ENCODE results near the gene BRCC3.

Gene BRCC3

GRCh38 chrX:155028129-155028528, 43.2 kb upstream of the BRCC3 start:
- DNase-seq (ENCODE audit: low spot score): no peak

GRCh38 chrX:155028877-155029291, 42.4 kb upstream of the BRCC3 start:
- DNase-seq (ENCODE audit: low spot score): no peak
- TF ChIP-seq CTCF (IDR thresholded peaks at IDR 0.05; ENCODE audit: extremely low read depth, missing control alignments): no peak

More at GRCh38 chrX:155028129-155028528, 43.2 kb upstream of the BRCC3 start:
- TF ChIP-seq CTCF (IDR thresholded peaks at IDR 0.05; ENCODE audit: extremely low read depth, missing control alignments): no peak

- TF ChIP-seq CTCF (IDR thresholded peaks at IDR 0.05; ENCODE audit: extremely low read depth, missing control alignments): no peak
Observed at GRCh38 chrX:155031657-155032056, 39.7 kb upstream of the BRCC3 start.

GRCh38 chrX:155035688-155036087, 35.6 kb upstream of the BRCC3 start:
- no peak for TF ChIP-seq CTCF (IDR thresholded peaks at IDR 0.05; ENCODE audit: extremely low read depth, missing control alignments)
- DNase-seq (ENCODE audit: low spot score): no peak

More at GRCh38 chrX:155031657-155032056, 39.7 kb upstream of the BRCC3 start:
- DNase-seq (ENCODE audit: low spot score): no peak

GRCh38 chrX:155046129-155046810, 25.0 kb upstream of the BRCC3 start:
- DNase-seq (ENCODE audit: low spot score): no peak
- no peak for TF ChIP-seq CTCF (IDR thresholded peaks at IDR 0.05; ENCODE audit: extremely low read depth, missing control alignments)

- DNase-seq (ENCODE audit: low spot score): no peak
- no peak for TF ChIP-seq CTCF (IDR thresholded peaks at IDR 0.05; ENCODE audit: extremely low read depth, missing control alignments)
Observed at GRCh38 chrX:155046811-155047528, 24.3 kb upstream of the BRCC3 start.

GRCh38 chrX:155048977-155049619, 22.2 kb upstream of the BRCC3 start:
- DNase-seq (ENCODE audit: low spot score): no peak
- no peak for TF ChIP-seq CTCF (IDR thresholded peaks at IDR 0.05; ENCODE audit: extremely low read depth, missing control alignments)
